ENCODE measurements around the gene RAVER2.
"Not testable (repeated sequence)": the region's sequence is repeated elsewhere in the genome, so short reads cannot be mapped to it uniquely, and the experiment has no call there.

Gene RAVER2, protein sequence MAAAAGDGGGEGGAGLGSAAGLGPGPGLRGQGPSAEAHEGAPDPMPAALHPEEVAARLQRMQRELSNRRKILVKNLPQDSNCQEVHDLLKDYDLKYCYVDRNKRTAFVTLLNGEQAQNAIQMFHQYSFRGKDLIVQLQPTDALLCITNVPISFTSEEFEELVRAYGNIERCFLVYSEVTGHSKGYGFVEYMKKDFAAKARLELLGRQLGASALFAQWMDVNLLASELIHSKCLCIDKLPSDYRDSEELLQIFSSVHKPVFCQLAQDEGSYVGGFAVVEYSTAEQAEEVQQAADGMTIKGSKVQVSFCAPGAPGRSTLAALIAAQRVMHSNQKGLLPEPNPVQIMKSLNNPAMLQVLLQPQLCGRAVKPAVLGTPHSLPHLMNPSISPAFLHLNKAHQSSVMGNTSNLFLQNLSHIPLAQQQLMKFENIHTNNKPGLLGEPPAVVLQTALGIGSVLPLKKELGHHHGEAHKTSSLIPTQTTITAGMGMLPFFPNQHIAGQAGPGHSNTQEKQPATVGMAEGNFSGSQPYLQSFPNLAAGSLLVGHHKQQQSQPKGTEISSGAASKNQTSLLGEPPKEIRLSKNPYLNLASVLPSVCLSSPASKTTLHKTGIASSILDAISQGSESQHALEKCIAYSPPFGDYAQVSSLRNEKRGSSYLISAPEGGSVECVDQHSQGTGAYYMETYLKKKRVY

DNA sequence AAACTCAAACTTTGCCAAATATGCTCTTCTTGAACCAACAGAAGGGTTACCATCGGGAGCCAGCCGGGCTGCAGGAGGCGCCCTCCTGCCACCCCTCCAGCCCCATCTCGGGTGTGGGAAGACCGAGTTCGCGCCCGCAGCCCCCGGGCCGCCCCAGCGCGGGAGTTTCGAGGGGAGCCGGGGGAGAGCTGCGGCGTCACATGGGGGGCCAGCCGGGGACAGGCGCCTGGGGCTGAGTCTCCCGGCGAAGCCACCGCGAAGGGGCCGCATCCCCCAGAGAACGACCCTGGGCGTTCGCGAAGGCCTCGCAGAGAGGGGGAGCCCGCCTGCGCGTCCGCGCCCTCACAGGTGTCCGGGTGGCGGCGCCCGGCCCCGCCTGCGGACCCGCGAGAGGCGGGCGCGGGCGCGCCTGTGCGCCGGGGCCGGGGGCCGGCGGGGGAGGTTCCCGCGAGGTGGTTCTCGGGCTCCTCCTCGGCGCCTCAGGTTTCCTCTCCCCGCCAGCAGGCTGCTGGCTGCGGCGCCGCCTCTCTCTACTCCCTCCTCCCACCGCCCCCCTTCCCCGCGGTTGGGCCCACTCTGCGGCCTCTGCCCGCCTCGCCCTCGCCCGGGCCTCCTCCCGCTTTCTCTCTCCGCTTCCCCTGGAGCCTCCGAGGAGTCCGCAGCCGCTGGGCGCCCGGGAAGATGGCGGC is at the start of gene RAVER2:
RAVER2 (plus strand) TSS at position 584 of the 689 bp plus-strand sequence; CDS start at position 682, 98 bp downstream.
- peak; percentile 49 for DNase-seq

GRCh38 chr1:64696879-64697278 is 48.0 kb upstream of the RAVER2 start:
- no peak for DNase-seq

DNA sequence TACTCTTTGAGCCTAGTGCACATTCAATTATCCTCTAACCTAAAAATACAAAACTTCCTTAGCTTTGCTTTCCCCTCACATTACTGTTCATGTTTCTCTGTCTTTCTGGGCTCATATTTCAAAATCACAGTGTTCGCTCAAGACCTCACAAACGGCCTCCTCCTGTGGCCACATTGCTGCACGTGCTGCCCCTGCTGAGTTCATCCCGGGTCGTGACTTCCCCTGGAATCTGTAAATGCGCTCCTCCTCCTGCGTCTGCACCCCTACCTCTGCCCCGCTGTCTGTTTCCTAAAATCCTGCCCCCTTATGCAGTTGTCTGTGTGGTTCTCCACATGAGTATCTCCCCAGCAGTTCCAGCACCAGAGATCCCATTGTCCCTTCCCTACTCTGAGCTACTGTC is 45.5 kb upstream of the RAVER2 start:
- DNase-seq, result no peak

DNA sequence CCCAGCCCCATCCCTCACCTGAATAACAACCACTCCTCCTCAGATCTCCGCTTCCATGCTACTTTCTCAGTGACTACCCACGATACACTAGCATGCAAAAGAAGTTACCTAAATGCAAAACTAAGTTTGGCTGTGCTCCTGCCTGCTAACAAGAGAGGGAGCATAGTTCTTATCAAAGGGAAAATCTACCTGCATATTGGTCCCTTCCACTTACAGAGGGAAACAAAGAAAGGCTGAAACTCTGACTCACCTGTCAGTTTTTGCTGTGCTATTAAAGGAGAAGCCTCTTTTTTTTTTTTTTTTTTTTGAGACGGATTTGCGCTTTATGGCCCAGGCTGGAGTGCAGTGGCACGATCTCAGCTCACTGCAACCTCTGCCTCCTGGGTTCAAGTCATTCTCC is 43.8 kb upstream of the RAVER2 start:
- no peak for DNase-seq

GRCh38 chr1:64701886-64702285 is 43.0 kb upstream of the RAVER2 start:
- no peak for DNase-seq

GRCh38 chr1:64702670-64703069 is 42.2 kb upstream of the RAVER2 start:
- not testable (repeated sequence) for DNase-seq

GRCh38 chr1:64703600-64703999 is 41.3 kb upstream of the RAVER2 start:
- no peak for DNase-seq

DNA sequence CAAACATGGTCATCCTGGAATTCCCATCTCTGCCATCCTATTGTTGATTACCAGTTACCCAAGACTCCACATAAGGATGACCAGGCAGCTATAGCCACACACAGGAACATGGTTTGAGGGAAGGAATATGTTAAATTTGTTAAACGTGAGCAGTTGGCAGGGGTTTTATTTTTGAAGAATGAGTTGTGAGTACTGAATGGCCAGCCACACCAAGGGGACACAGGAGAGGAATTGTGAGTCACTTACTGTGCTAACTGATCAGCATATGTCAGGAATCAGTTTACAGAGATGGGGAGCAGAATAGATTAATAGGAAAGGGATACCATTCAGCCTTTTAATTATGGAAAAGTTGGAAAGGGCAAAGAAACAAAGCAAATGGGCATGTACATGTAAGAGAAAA is 39.3 kb upstream of the RAVER2 start:
- no peak for DNase-seq

DNA sequence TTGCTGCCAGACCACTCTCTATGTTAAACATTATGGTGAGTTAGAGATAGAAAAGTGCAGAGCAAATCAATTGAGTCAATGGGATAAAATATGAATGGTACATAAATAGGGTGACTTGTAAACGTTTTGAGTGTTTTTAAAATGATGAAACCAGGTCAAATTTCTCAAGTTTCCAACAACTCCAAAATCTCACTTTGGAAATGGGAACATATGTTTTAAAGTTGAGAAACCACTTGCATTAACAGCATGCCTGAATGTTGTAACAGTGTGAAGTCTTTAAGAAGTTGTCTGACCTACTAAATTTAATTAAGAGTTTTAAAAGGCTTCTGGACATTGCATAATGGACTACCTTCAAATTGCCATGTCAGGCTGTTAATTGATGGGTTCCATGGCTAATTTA is 33.6 kb upstream of the RAVER2 start:
- DNase-seq, result no peak

DNA sequence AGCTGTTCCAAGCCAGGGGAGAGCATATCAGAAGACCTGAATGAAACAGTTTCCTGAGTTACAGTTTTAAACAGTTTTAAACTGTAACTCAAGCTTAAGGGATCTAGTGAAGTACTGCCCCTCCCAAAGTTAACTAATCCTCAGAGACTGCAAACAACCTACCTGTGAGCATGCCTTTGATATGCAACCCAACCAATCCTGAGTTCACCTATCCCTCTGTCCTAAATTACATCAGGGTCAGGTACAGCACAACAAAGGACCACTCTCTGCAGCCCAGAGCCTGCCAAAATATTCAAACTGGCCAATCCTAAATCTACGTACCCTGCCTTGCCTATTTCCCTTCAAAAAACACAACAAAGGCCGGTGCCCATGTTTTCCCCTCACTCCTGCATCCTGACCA is 32.8 kb upstream of the RAVER2 start:
- DNase-seq, result no peak

- no peak for DNase-seq
These were observed 29.7 kb upstream of the RAVER2 start for GRCh38 chr1:64715186-64715585.

- DNase-seq, result no peak
These were observed 23.7 kb upstream of the RAVER2 start for GRCh38 chr1:64721135-64721534.

DNA sequence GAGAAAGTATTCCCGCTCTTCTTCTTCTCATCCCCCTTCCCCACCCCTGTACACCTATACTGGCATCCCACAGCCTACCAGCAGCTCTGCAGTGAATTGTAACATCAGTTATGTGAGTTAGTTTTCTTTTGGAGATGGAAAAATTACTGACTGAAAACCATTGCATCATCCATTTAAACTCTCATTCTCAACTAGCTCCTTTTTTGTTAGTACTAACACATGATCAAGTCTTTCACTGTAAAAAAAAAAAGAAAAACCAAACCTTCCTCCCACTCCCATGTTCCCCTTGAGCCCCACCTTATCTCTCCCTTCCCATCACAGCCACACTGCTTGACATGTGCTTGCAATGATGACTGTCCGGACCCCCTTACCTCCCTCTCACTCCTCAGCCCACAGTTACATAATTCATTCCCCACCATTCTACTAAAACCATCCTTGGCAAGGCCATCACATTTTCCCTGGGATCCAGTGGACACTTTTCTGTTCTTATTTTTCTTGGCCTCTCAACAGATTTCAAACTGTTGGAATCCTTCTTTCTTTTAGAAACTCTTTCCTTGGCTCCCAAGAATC is 23.2 kb upstream of the RAVER2 start:
- no peak for DNase-seq

DNA sequence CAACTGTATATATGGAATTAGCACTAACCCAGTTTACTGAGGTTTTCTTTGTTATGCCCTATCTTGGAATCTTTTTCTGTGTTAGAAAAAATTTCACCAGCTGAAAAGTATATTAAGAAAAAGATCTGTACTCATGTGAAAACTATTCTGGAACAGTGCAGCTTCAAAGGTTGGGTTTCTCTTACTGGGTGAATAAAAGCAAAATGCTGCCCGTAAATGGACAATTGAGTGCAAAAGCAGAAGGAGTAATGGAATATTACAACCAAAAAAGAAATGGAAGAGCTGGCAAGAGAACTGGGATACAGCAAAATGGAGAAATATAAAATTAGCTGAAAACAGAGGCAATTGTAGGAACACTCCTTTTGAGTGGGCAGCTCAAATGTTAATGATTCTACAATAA is 17.0 kb upstream of the RAVER2 start:
- DNase-seq, result no peak

- no peak for DNase-seq
These were observed 11.1 kb upstream of the RAVER2 start for GRCh38 chr1:64733581-64734286.

DNA sequence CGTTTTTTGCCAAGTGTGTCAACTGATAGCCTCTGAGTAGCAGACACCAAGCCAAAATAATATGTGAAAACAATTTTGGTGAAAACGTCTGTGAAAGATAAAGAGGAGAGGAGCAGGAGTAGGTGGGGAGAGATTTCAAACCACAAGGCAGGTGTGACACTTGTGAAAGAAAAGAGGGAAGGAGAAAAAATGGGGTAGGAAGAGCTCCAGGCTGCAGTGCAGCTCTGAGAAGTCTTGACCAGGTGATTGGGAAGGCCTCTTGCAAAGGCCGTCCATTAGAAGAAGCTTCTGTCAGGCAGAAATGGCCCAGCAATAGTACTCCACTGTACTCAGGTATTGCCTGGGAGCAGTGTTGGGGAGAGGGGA is 10.6 kb upstream of the RAVER2 start:
- no peak for DNase-seq

DNA sequence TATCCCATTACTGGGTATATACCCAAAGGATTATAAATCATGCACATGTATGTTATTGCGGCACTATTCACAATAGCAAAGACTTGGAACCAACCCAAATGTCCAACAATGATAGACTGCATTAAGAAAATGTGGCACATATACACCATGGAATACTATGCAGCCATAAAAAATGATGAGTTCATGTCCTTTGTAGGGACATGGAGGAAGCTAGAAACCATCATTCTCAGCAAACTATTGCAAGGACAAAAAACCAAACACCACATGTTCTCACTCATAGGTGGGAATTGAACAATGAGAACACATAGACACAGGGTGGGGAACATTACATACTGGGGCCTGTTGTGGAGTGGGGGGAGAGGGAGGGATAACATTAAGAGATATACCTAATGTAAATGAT is 4.2 kb upstream of the RAVER2 start:
- DNase-seq, result not testable (repeated sequence)

- no peak for DNase-seq
These were observed 852 bp upstream of the RAVER2 start for GRCh38 chr1:64743954-64744491.

DNA sequence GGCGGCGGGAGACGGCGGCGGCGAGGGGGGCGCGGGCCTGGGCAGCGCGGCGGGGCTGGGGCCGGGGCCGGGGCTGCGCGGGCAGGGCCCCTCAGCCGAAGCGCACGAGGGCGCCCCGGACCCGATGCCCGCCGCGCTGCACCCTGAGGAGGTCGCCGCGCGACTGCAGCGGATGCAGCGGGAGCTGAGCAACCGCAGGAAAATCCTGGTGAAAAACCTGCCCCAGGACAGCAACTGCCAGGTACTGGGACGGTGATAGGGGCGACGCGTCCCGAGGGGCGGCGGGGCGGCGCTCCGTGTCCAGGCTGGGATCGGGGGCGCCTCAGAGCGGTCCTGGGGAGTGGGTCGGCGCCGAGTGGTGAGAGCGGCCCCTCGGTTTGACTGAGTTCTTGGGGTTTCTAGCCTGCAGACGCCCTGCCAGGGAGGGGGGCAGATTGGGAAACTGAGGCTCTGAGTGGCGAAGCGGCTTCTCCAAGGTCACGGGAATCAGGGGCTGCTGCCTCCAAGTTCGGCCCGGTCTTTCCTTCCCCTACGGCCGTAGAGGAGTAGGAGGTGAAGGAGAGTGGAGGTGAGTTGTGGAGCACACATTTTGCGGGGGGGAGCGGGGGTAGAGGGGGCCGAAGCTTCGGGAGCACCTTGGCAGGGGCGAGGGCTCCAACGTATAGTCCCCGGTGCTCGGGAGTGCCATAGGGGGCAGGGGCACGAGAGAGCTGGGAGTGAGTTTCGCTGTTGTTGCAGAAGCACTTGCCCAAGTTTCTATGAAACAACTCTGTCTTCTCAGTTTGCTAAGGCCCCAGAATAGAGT is 508 bp downstream of the RAVER2 start:
- no peak for DNase-seq

DNA sequence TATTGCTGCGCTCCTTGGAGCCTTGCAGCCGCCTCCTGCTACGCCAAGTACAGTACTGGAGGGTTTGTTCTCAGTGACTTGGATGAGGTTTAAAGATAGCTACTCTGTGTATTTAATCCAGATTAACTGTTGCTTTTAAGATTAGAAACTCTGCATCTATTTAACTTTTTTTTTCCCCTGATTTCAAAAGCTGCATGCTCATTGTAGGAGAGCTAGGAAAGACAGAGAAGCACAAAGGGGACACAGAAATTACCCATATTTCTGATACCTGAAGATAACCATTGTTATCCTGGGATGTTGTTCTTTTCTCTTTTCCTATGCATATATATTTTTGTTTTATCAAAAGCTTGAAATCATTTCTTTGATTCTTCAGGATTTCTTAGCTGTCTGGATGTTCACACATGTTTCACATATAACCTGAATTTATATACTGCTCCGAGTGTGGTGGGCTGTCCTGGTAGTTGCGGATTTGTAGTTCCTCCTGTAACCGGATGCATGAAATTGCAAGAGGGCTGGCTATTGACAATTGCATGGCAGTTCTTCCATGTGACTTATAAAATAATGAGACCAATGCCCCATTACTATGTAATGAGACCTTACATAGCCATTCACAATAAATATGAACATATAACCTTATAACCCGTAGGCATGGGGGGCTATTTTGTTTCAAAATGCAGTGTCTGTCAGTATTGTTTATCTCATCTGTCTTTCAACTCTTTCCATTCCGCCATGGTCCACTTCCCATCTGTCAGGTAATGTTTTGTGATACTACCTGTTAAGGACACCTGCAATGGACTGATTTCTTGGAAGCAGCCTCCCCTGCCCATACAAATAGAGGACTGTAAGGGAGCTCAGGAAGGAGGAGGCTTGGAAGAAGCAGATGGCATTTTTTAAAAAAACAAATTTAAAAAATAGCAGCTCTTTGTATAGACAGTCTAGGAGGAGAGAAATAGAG is 1.4 kb downstream of the RAVER2 start:
- peak; percentile 16 for DNase-seq

- no peak for DNase-seq
These were observed 3.3 kb downstream of the RAVER2 start for GRCh38 chr1:64748222-64748621.

All from DMS 273 treated with DMSO at 0.1 percent for 48 hours (cell line).